Lung microvascular endothelial cell (primary cell): ENCODE measurements around the gene OR4E2. TPM values are rescaled to one million over a fixed set of nuclear protein-coding genes. Genes with fewer than 3 reads are reported as not detected.
"Not testable (repeated sequence)": the region's sequence is repeated elsewhere in the genome, so short reads cannot be mapped to it uniquely, and the experiment has no call there.

Experiments used
- DNase-seq, 2 donors: peaks; one replicate each; pipeline versions ENCODE4 v3.0.0 to v3.0.0-alpha.2; 2010; ENCODE audit warnings: low read depth in 2 of 2
- total RNA-seq: library from RNA; depleted of rRNA; stranded (reverse); fragments of >200 nt; gene quantifications from 2 replicates; pipeline ENCODE4 v1.2.1, GENCODE V29; 2014

The OR4E2 gene
- total RNA-seq, 1 donor from 2014 or later, result not detected

DNA sequence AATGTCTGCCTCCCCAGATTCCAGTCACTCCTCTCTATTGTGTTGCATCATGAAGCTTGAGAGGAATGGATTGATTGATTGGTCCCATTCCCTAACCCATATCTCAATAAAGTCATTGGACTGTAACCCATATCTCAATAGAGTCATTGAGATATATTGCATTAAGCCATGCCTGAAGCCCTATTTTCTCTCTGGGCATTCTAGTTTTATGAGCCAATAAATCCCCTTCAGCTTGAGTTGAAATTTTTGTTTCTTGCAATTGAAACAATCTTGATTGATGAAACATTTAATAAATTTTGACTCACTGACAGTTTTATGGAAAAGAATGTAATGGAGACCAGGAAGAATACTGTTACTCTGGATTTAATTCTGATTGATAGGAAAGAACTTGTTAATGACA lies 40.8 kb downstream of the OR4E2 start:
- no peak for DNase-seq

DNA sequence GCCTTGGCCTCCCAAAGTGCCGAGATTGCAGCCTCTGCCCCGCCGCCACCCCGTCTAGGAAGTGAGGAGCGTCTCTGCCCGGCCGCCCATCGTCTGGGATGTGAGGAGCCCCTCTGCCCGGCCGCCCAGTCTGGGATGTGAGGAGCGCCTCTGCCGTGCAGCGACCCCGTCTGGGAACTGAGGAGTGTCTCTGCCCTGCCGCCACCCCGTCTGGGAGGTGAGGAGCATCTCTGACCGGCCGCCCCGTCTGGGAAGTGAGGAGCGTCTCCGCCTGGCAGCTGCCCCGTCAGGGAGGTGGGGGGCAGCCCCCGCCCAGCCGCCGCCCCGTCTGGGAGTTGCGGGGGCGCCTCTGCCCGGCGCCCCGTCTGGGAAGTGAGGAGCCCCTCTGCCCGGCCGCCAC lies 44.0 kb downstream of the OR4E2 start:
- DNase-seq, result not testable (repeated sequence)

DNA sequence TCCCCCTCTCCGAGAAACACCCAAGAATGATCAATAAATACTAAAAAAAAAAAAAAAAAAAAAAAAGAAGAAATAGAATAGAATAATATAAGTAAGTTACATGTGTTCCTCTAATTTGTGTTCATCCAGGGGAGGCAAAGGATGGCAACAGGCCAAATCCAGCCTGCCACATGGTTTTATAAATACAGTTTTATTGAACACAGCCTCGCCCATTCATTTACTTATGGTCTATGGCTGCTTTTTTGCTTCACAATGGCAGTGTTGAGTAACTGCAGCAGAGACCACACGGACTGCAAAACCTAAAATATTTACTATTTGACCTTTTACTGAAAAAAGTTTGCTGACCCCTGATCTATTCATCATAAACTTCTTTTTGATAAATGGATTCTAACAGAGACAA lies 44.9 kb downstream of the OR4E2 start:
- DNase-seq, result not testable (repeated sequence)

DNA sequence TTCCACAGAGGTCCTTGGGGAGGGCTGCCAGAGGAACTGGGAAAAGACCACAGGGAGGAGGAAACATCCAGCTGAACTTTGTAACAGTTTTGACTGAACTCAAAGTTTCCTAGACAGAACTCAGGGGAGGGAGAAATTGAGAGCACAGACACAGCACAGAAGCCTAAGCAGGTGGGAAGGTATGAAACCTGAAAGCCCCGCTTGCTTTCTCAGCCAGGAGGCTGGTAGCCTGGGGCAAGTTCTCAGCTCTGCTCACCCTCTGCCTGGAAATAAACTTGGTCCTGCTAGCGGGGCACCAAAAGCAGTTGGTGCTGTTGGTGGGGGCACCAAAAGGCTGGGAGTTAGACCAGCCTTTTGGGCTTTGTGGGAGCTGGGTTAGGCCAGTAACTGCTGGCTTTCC lies 45.9 kb downstream of the OR4E2 start:
- DNase-seq, result no peak

DNA sequence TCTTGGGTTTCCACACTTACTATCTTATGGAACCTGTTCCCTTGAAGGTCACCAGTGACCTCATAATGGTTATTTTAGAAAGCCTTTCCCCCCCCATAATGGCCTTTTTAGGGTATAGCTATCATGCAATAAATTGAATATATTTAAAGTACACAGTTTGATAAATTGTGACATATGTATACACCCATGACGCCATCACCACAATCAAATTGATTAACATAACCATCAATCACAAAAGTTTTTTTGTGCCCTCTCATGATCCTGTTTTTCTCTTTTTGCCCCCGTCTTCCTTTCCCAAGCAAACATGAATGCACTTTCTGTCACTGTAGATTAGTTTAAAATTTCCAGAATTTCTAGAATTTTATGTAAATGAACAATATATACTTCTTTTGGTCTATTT lies 48.7 kb downstream of the OR4E2 start:
- DNase-seq, result no peak

DNA sequence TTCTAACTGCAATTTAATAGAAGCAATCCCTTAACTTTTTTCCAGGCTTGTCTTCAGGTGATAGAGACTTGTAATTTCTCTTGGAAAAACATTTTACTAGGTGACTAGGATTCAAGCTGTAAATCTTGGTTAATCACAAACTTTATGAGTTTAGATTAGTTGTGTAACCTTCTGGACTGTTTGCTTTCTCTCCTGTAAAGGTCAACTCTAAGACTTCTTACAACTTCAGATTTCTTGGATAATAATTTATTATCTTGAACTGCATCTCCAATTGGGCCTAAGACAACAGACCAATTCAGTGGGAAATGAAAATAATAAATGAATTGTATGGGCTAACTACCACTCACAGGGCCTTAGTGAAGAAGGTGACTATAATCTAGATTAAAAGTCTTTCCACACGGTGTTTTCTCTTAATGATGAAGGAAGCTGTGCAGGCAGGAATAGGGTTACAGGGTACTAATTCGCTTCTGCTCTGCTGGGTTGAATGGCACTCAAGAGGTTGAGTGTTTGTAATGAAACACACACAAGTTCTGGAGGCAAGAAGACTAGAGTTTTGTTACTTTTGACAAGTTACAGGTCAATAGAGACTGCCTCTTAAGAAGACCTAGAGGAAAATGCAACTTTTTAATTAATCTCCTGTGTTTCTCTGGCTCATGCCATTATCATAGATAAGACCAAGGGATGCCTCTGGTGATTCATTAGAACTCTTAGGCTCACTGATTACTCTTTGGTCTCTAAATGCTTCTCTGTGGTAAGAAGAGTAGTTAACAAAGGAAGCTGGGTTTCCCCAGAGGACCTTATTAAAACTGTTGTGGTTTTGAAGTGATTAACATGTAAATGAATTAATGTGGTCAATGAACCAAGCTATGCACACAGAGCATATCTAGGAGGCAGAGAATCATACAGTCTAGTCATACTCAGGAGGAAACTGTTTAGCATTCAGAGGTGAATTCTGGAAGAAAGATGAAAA lies 50.0 kb downstream of the OR4E2 start:
- no peak for DNase-seq

DNA sequence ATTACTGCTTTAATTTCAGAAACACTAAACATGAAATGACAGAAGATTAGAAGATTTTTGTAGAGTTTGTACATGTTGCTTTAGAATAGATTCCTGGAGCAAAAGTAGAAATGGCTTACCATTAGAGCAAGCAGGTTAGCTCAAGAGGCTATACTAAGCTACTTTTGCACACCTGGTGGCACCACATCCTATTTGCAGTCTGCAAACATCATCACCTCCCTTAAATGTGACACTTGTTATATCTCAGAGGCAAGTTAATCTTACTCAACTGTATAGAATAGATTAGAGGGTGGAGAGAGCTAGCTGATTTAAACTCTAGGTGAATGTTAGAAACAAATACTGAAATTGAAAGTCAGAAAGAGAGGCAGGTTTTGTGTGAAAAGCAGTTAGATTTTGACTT lies 50.7 kb downstream of the OR4E2 start:
- DNase-seq, result no peak

DNA sequence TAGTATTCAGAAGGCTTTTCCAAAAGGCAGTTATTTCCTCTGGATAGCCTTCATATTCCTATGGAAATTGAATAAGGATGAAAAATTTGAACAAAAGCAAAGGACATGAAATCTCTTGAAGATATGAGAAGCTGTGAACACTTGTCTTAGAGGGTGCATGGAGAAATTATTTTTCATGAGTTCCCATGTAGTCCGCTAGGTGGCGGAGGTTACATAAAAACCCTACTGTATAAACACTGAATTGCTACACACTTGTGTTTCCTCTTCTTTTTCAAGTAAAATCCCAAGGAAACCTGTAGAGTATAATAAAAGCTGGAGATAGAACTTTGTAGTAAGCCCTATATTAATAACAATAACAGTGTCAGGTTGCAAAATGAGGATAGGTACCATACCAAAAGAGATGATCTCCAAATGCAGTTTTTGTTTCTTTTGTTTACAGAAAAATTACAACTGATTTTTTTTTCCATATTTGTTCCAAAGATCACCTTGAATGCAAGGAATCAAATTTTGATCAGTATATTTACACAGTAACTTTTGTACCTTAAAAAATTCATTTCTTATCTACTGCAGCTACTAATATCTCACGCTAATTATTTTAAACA lies 57.8 kb downstream of the OR4E2 start:
- DNase-seq, result peak; percentile 42 to 61

DNA sequence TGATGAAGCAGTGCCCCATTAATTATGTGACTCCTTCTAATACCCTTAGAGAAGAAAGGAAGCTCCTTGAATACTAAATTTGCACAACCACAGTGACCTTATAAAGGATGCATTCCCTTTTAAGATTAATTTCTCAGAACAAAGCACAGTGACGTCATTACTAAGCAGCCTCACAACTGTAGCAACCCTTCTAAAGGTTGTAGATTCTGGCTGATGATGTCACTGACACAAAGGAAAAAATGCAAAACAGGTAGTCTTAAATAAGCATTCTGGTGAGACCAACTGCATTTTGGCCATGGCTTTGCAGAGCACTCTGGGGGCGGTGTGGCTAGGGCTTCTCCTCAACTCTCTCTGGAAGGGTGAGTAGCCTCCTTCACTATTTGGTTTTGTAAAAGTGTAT lies 58.4 kb downstream of the OR4E2 start:
- no peak for DNase-seq

DNA sequence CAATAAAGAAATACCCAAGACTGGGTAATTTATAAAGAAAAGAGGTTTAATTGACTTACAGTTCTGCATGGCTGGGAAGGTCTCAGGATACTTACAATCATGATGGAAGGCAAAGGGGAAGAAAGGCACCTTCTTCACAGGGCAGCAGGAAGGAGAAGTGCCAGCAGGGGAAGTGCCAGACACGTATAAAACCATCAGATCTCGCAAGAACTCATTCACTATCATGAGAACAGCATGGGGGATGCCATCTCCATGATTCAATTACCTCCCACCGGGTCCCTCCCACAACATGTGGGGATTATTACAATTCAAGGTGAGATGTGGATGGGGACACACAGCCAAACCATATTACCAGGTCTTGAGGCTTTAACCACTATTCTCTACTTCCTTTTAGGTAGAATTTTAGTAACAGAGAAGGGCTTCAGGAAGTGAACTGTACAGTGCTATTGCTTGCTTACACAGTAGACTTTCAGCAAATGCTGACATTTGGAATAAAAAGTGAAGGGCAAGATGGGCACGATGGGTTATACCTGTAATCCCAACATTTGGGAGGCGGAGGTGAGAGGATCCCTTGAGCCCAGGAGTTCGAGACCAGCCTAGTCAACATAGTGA lies 60.8 kb downstream of the OR4E2 start:
- DNase-seq, result no peak

Other genes with a start within 250 kb of the OR4E2 start
- gene CHD8, start 197.7 kb upstream of the OR4E2 start, total RNA-seq, result 40.1 and 46.8 TPM in 2 replicates
- gene RAB2B, start 176.9 kb upstream of the OR4E2 start, total RNA-seq, result 18.1 and 31.7 TPM in 2 replicates
- gene TOX4, start 176.6 kb upstream of the OR4E2 start, total RNA-seq, result 15.9 and 19.2 TPM in 2 replicates
- 34.4 and 66.9 TPM in 2 replicates for gene METTL3, start 142.5 kb upstream of the OR4E2 start, total RNA-seq
- 0.44 and 0.60 TPM in 2 replicates for gene SALL2, start 127.5 kb upstream of the OR4E2 start, total RNA-seq
- gene OR10G3, start 73.8 kb upstream of the OR4E2 start, total RNA-seq, result not detected in 2 replicates
- gene OR10G2, start 18.9 kb upstream of the OR4E2 start, total RNA-seq, result not detected in 2 replicates
- not detected in 2 replicates for gene OR4E1, start 20.0 kb downstream of the OR4E2 start, total RNA-seq